NCI-H1105 treated with DMSO at 0.1 percent for 48 hours (cell line): ENCODE results near the gene PI4KA.
"Not testable (repeated sequence)": the region's sequence is repeated elsewhere in the genome, so short reads cannot be mapped to it uniquely, and the experiment has no call there.

ENCODE experiments used
- DNase-seq: peaks from one replicate; lab custom pipeline; 2025; lab: John Stamatoyannopoulos, UW

Gene PI4KA

GRCh38 chr22:20847318-20847822 is 11.2 kb downstream of the PI4KA start:
- DNase-seq, result no peak

GRCh38 chr22:20844055-20845037 is 14.3 kb downstream of the PI4KA start:
- no peak for DNase-seq

- no peak for DNase-seq
Measured at GRCh38 chr22:20843501-20843900, 15.1 kb downstream of the PI4KA start.

- no peak for DNase-seq
Measured at GRCh38 chr22:20840646-20841371, 17.8 kb downstream of the PI4KA start.

GRCh38 chr22:20839837-20840645 is 18.6 kb downstream of the PI4KA start:
- DNase-seq, result no peak

GRCh38 chr22:20839354-20839753 is 19.3 kb downstream of the PI4KA start:
- DNase-seq, result not testable (repeated sequence)

GRCh38 chr22:20836987-20837823 is 21.4 kb downstream of the PI4KA start:
- DNase-seq, result no peak

GRCh38 chr22:20834725-20835124 is 23.9 kb downstream of the PI4KA start:
- no peak for DNase-seq

GRCh38 chr22:20834206-20834605 is 24.4 kb downstream of the PI4KA start:
- no peak for DNase-seq

- DNase-seq, result no peak
Measured at GRCh38 chr22:20833225-20833665, 25.4 kb downstream of the PI4KA start.

GRCh38 chr22:20829491-20830134 is 29.0 kb downstream of the PI4KA start:
- DNase-seq, result no peak

- DNase-seq, result not testable (repeated sequence)
Measured at GRCh38 chr22:20826373-20827152, 32.0 kb downstream of the PI4KA start.

GRCh38 chr22:20825624-20826023 is 33.0 kb downstream of the PI4KA start:
- no peak for DNase-seq

- DNase-seq, result not testable (repeated sequence)
Measured at GRCh38 chr22:20825216-20825615, 33.4 kb downstream of the PI4KA start.

- DNase-seq, result no peak
Measured at GRCh38 chr22:20823264-20823663, 35.3 kb downstream of the PI4KA start.

- DNase-seq, result no peak
Measured at GRCh38 chr22:20822240-20822639, 36.4 kb downstream of the PI4KA start.

- DNase-seq, result not testable (repeated sequence)
Measured at GRCh38 chr22:20821717-20822239, 36.8 kb downstream of the PI4KA start.

- no peak for DNase-seq
Measured at GRCh38 chr22:20819471-20819870, 39.1 kb downstream of the PI4KA start.

- no peak for DNase-seq
Measured at GRCh38 chr22:20818471-20818870, 40.1 kb downstream of the PI4KA start.
